HG02852 (cell line): Measurements from ENCODE around the gene GPSM1.
"Not testable (repeated sequence)": the region's sequence is repeated elsewhere in the genome, so short reads cannot be mapped to it uniquely, and the experiment has no call there.

Experiments
- ATAC-seq: cut with Tn5 transposase; IDR thresholded peaks from one replicate; pipeline ENCODE4 v1.9.1; 2021; ENCODE audit warnings: mild to moderate bottlenecking, moderate library complexity; ENCODE audit not compliant: unreplicated experiment

GPSM1 gene

GRCh38 chr9:136341769-136342168 is 14.4 kb downstream of the GPSM1 start:
- no peak for ATAC-seq

- no peak for ATAC-seq
Observed at GRCh38 chr9:136342181-136343120, 15.1 kb downstream of the GPSM1 start.

- no peak for ATAC-seq
Observed at GRCh38 chr9:136343121-136343883, 16.0 kb downstream of the GPSM1 start.

GRCh38 chr9:136343884-136344269 is 16.5 kb downstream of the GPSM1 start:
- no peak for ATAC-seq

- ATAC-seq = no peak
Observed at GRCh38 chr9:136344544-136345280, 17.4 kb downstream of the GPSM1 start.

GRCh38 chr9:136345281-136346156 is 18.2 kb downstream of the GPSM1 start:
- ATAC-seq = no peak

- ATAC-seq = no peak
Observed at GRCh38 chr9:136346157-136346481, 18.8 kb downstream of the GPSM1 start.

- no peak for ATAC-seq
Observed at GRCh38 chr9:136346927-136347465, 19.7 kb downstream of the GPSM1 start.

- no peak for ATAC-seq
Observed at GRCh38 chr9:136347472-136348256, 20.3 kb downstream of the GPSM1 start.

- no peak for ATAC-seq
Observed at GRCh38 chr9:136348691-136349090, 21.4 kb downstream of the GPSM1 start.

- no peak for ATAC-seq
Observed at GRCh38 chr9:136349546-136349945, 22.2 kb downstream of the GPSM1 start.

- ATAC-seq = no peak
Observed at GRCh38 chr9:136351252-136351800, 24.0 kb downstream of the GPSM1 start.

- ATAC-seq = not testable (repeated sequence)
Observed at GRCh38 chr9:136351868-136352267, 24.5 kb downstream of the GPSM1 start.

- ATAC-seq = no peak
Observed at GRCh38 chr9:136352682-136353081, 25.3 kb downstream of the GPSM1 start.

GRCh38 chr9:136353088-136353487 is 25.7 kb downstream of the GPSM1 start:
- ATAC-seq = no peak

- ATAC-seq = no peak
Observed at GRCh38 chr9:136353757-136354488, 26.6 kb downstream of the GPSM1 start.

GRCh38 chr9:136354592-136355085 is 27.3 kb downstream of the GPSM1 start:
- no peak for ATAC-seq
